Common myeloid progenitor, CD34-positive (primary cell): ENCODE data around the gene SAP25.

Source experiments
- CTCF ChIA-PET: fragments of 350-600 bp; sonication (Branson Sonifier 250); formaldehyde crosslinking; loops from one replicate; lab custom pipeline; 2021; ENCODE audit warnings: antibody characterized with exemption; lab: Charles Lee
- POLR2A ChIA-PET: fragments of 350-600 bp; sonication (Branson Sonifier 250); formaldehyde crosslinking; loops from one replicate; lab custom pipeline; 2021; ENCODE audit warnings: antibody characterized with exemption; lab: Charles Lee
- DNase-seq, 3 donors: peaks; one replicate each; pipeline versions ENCODE4 v3.0.0 to v3.0.0-alpha.2; 2013
- H3K27ac ChIP-seq, 2 experiments: 1 replicate in 1 of 2; 2 replicates in 1 of 2; pipeline ENCODE4 v1.7.0; 2013; ENCODE audit warnings: inconsistent platforms in 2 of 2, low read length in 2 of 2, mild to moderate bottlenecking in 2 of 2, low read depth in 1 of 2, moderate library complexity in 1 of 2; ENCODE audit not compliant: severe bottlenecking in 2 of 2, insufficient read depth in 1 of 2, poor library complexity in 1 of 2
- H3K27me3 ChIP-seq, 5 experiments: replicated peaks in 2 of 5; 1 replicate in 3 of 5; 2 replicates in 2 of 5; pipeline versions ENCODE4 v1.6.1 to v1.7.0; 2013; ENCODE audit warnings: low read length in 4 of 5, mild to moderate bottlenecking in 2 of 5, moderate library complexity in 2 of 5, inconsistent platforms in 1 of 5; ENCODE audit not compliant: insufficient read depth in 5 of 5, control insufficient read depth in 4 of 5
- H3K36me3 ChIP-seq, 4 experiments: 1 replicate in 2 of 4; 2 replicates in 2 of 4; pipeline versions ENCODE4 v1.6.1 to v1.7.0; 2013; ENCODE audit warnings: low read length in 3 of 4, control low read depth in 1 of 4, mild to moderate bottlenecking in 1 of 4; ENCODE audit not compliant: control insufficient read depth in 4 of 4, insufficient read depth in 4 of 4
- H3K4me1 ChIP-seq, 4 experiments: 1 replicate in 3 of 4; 2 replicates in 1 of 4; pipeline versions ENCODE4 v1.6.1 to v1.7.1; 2013; ENCODE audit warnings: low read length in 3 of 4, mild to moderate bottlenecking in 3 of 4, control low read depth in 1 of 4, inconsistent platforms in 1 of 4, moderate library complexity in 1 of 4; ENCODE audit not compliant: control insufficient read depth in 4 of 4, insufficient read depth in 4 of 4; ENCODE audit errors: control extremely low read depth in 1 of 4
- H3K4me3 ChIP-seq, 7 experiments: 1 replicate in 4 of 7; 2 replicates in 3 of 7; pipeline versions ENCODE4 v1.5.1 to v1.7.0; 2013; ENCODE audit warnings: mild to moderate bottlenecking in 7 of 7, low read length in 6 of 7, moderate library complexity in 6 of 7, inconsistent platforms in 2 of 7, low read depth in 2 of 7, control low read depth in 1 of 7; ENCODE audit not compliant: insufficient read depth in 4 of 7, control insufficient read depth in 1 of 7; ENCODE audit errors: extremely low read depth in 1 of 7
- H3K9me3 ChIP-seq, 5 experiments: 1 replicate in 4 of 5; 2 replicates in 1 of 5; pipeline versions ENCODE4 v1.6.1 to v1.7.1; 2013; ENCODE audit warnings: low read length in 4 of 5, mild to moderate bottlenecking in 2 of 5, inconsistent platforms in 1 of 5, low read depth in 1 of 5, moderate library complexity in 1 of 5; ENCODE audit not compliant: control insufficient read depth in 4 of 5, insufficient read depth in 2 of 5; ENCODE audit errors: control extremely low read depth in 1 of 5
- WGBS: methylation state at CpG from one replicate; pipeline ENCODE4 v1.1.5; 2013; ENCODE audit not compliant: insufficient coverage; 5-methylcytosine and 5-hydroxymethylcytosine counted together

SAP25 gene

DNA sequence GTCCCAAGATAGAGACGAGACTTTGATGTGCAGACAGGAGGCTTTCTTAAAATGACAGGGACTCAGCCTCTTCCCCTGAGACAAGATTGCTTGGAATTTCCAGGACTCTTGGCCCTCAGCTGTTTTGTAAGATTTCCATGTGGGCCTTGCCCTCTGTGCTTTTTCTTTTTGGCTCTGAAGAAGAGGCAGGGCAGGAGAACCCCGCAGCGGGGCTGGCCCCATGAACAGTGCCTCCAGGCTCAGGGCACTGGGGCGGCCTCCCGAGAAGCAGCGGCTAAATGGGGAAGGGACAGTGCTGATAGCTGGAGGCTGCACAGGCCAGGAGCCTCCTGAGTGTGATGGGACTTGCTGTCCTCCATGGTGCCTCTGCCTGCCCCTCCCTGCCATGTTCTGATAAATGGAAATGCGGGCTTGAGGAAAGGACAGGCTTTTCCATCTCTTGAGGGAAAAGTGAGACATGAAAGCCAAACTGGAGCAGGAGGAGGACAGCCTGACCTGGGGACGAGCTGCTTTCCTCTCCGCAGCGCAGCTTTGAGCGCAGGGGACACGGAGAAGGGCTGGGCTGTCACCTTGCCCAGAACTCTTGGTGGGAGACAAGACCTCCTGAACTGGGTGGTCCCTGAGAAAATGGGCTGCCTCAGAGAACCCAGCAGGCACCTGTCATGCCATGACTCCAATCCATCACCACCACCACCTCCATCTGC, 12.1 kb downstream of the SAP25 start:
- POLR2A ChIA-PET, result no interaction called here
- H3K36me3 ChIP-seq, result peaks cover 0 to 13% (median 4%) of the 10 kb centered on the region in 4 experiments
- no peak overlapping the region for H3K27ac ChIP-seq
- no peak for DNase-seq
- CTCF ChIA-PET, result interaction anchor here (0.9 to 13.7 kb wide), 8 partner anchors 15 to 133 kb away, joined by 3 to 242 read pairs (median 11); partner anchors contain the start of genes FBXO24, LRCH4, SPACDR and ZCWPW1
- WGBS, result 98% methylated on average over 12 of the region's 12 CpGs
- peaks cover 0 to 10% (median 6%) of the 10 kb centered on the region in 4 experiments for H3K4me1 ChIP-seq
- no peak overlapping the region for H3K4me3 ChIP-seq
- no peaks in the 10 kb centered on the region for H3K9me3 ChIP-seq
- no peaks in the 10 kb centered on the region for H3K27me3 ChIP-seq

DNA sequence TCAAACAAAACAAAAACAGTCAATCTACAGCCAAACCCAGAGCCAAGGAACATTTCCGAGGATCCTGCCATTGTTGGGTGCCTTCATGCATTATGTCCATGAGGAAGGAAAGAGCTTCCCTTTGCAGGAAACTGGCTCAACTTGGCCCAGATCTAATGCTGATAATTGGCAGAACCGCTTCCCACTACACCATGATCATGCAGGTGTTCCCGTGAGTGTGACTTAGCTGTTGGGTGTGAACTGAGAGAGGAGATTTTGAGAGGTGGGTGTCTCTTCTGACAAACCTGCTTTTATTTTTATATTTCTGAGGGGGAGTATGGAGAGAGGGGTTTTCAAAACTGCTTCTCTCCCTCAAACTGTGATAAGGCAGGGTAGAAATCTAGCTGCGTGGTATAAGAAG, 14.6 kb downstream of the SAP25 start:
- no peak for DNase-seq
- Histone ChIP-seq H3K27me3 (no peaks in the 10 kb centered on the region), H3K9me3 (no peaks in the 10 kb centered on the region), H3K27ac (no peak overlapping the region), H3K4me3 (no peak overlapping the region), H3K4me1 (peaks cover 0 to 14% (median 13%) of the 10 kb centered on the region in 4 experiments), H3K36me3 (peaks cover 1 to 23% (median 9%) of the 10 kb centered on the region in 4 experiments)
- POLR2A ChIA-PET, result no interaction called here
- CTCF ChIA-PET, result interaction anchor here (0.6 to 13.7 kb wide), 23 partner anchors 10 to 114 kb away, joined by 3 to 242 read pairs (median 5); partner anchors contain the start of genes AGFG2, FBXO24, LRCH4 and MOSPD3
- WGBS, result 93% methylated on average over 3 of the region's 4 CpGs

- peak; percentile 60 to 84 (median 83) for DNase-seq
- ChIA-PET CTCF (interaction anchor here (0.6 to 13.7 kb wide), 16 partner anchors 9 to 206 kb away, joined by 3 to 177 read pairs (median 4); partner anchors contain the start of genes SPACDR and TSC22D4), POLR2A (no interaction called here)
- peak overlapping the region in 1 of 2 experiments; percentile 68 for H3K27ac ChIP-seq
- peaks cover 6 to 28% (median 15%) of the 10 kb centered on the region in 4 experiments for H3K36me3 ChIP-seq
- WGBS, result 23% methylated on average over 3 of the region's 4 CpGs
- H3K27me3 ChIP-seq, result no peaks in the 10 kb centered on the region
- H3K4me1 ChIP-seq, result peaks cover 0 to 11% (median 10%) of the 10 kb centered on the region in 4 experiments
- no peaks in the 10 kb centered on the region for H3K9me3 ChIP-seq
- H3K4me3 ChIP-seq, result no peak overlapping the region
Measured at GRCh38 chr7:100556541-100556940, 17.2 kb downstream of the SAP25 start.

DNA sequence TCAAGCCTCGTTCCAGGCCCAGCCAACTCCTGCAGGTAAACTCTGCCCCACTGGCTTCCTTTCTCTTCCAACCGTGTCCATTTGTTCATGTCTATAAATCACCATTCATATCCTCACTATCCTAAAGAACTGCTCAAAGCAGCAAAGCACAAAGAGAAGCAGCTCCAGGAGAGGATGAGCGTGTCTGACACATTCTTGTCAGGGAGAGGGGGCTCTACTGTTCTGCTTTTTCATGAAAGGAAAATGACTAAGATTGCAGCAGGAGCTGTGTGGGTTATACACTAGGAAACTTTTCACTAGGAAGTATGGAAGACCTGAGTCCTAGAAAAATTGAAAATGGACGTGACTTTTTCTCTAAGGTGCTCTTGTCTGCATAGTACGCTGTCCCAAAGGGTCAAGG, 18.0 kb downstream of the SAP25 start:
- Histone ChIP-seq H3K36me3 (peaks cover 6 to 28% (median 15%) of the 10 kb centered on the region in 4 experiments), H3K9me3 (no peaks in the 10 kb centered on the region), H3K4me3 (no peak overlapping the region), H3K4me1 (peaks cover 0 to 12% (median 10%) of the 10 kb centered on the region in 4 experiments), H3K27me3 (no peaks in the 10 kb centered on the region), H3K27ac (peak overlapping the region in 1 of 2 experiments; percentile 68)
- CTCF ChIA-PET, result interaction anchor here (0.8 to 13.7 kb wide), 18 partner anchors 9 to 296 kb away, joined by 3 to 177 read pairs (median 4); partner anchors contain the start of genes AGFG2, SPACDR and TSC22D4
- no peak for DNase-seq
- WGBS, result 100% methylated on average over 3 of the region's 5 CpGs
- POLR2A ChIA-PET, result no interaction called here

- WGBS, result 98% methylated on average over 3 of the region's 3 CpGs
- CTCF ChIA-PET, result interaction anchor here (1.0 to 14.6 kb wide), 4 partner anchors 11 to 88 kb away, joined by 3 to 220 read pairs (median 4); no protein-coding TSS in a partner anchor
- Histone ChIP-seq H3K27ac (no peak overlapping the region), H3K9me3 (no peaks in the 10 kb centered on the region), H3K4me1 (peaks cover 5 to 34% (median 28%) of the 10 kb centered on the region in 4 experiments), H3K4me3 (no peak overlapping the region), H3K27me3 (no peaks in the 10 kb centered on the region), H3K36me3 (peaks cover 6 to 28% (median 15%) of the 10 kb centered on the region in 4 experiments)
- DNase-seq, result no peak
- POLR2A ChIA-PET, result no interaction called here
Measured at GRCh38 chr7:100553032-100553431, 20.7 kb downstream of the SAP25 start.

- Histone ChIP-seq H3K27me3 (no peaks in the 10 kb centered on the region), H3K27ac (no peak overlapping the region), H3K9me3 (no peaks in the 10 kb centered on the region), H3K4me3 (no peak overlapping the region), H3K36me3 (peaks cover 6 to 28% (median 15%) of the 10 kb centered on the region in 4 experiments), H3K4me1 (peaks cover 5 to 39% (median 33%) of the 10 kb centered on the region in 4 experiments)
- CTCF ChIA-PET, result interaction anchor here (1.3 to 14.6 kb wide), 4 partner anchors 10 to 87 kb away, joined by 3 to 220 read pairs (median 4); no protein-coding TSS in a partner anchor
- POLR2A ChIA-PET, result no interaction called here
- 83% methylated on average over 1 of the region's 2 CpGs for WGBS
- DNase-seq, result no peak
Measured at GRCh38 chr7:100552532-100552931, 21.2 kb downstream of the SAP25 start.
